Measurements from ENCODE around the gene KRTAP3-2. TPM values are rescaled to one million over a fixed set of nuclear protein-coding genes. Genes with fewer than 3 reads are reported as not detected.

KRTAP3-2 gene
- total RNA-seq, 2 donors from 2014 or later = not detected

DNA sequence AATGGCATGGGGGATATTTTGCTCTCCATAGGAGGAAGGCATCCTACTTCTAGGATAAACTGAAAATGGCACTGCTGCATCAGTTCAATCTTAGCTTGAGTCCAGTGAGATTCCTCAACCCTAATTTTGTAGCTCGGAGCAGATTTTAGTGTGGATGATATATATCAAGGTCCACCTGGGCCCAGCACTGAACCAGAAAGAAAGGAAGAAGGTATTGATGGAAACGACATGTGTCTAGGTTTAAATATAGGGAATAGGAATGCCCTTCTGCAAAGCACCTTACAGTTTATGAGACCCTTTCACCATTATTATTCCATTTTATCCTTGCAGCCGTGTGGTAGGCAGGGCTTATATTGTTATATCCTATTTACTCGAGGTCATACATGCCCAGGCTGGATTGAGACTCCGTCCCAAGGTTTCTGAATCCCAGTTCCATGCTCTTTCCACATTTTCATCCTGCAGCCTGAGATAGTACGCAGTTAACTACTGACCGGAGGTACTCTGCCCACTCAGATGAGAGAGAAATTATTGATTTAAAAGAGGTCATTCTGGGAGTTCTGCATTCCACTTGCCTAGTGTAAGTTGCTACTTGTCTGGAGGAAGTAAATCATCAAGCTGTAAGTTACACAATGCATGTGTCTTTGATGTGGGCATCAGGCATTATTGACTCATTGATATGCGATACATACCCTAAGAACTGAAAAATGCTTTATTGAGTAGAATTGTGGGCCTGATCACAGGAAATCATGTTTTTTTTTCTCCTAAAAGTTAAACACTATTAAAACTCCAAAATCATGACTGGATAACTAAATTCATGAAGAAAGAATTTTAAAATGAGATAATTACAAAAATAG, 43.1 kb downstream of the KRTAP3-2 start:
- no peaks in the 10 kb centered on the region for H3K4me1 ChIP-seq
- DNase-seq = no peak
- TF ChIP-seq, protein P1, sequence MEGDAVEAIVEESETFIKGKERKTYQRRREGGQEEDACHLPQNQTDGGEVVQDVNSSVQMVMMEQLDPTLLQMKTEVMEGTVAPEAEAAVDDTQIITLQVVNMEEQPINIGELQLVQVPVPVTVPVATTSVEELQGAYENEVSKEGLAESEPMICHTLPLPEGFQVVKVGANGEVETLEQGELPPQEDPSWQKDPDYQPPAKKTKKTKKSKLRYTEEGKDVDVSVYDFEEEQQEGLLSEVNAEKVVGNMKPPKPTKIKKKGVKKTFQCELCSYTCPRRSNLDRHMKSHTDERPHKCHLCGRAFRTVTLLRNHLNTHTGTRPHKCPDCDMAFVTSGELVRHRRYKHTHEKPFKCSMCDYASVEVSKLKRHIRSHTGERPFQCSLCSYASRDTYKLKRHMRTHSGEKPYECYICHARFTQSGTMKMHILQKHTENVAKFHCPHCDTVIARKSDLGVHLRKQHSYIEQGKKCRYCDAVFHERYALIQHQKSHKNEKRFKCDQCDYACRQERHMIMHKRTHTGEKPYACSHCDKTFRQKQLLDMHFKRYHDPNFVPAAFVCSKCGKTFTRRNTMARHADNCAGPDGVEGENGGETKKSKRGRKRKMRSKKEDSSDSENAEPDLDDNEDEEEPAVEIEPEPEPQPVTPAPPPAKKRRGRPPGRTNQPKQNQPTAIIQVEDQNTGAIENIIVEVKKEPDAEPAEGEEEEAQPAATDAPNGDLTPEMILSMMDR (IDR thresholded peaks at IDR 0.05) = no peak

DNA sequence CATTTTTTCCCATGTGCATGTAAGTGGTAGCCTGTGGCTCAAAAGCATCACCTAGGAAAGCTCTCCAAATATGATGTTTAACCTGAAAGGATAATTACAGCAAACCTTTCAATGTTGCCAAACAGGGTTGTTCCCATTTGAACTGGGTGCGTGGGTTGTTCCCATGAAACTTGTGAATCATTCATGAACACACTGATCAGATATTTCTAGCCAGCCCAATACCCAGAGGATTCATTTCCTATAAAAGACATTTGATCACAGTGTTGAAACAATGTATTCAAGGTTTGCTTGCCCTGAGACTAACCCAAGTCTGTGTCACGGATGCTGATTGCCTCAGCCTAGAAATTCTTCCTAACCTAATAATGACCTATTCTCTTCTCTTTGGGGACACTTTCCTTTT, 45.8 kb downstream of the KRTAP3-2 start:
- TF ChIP-seq, protein P1 (IDR thresholded peaks at IDR 0.05) = no peak
- Histone ChIP-seq H3K9me3 (no peaks in the 10 kb centered on the region), H3K9ac (ENCODE audit: low read depth in 2 of 2, low read length in 2 of 2) (no peak overlapping the region), H3K27ac (no peak overlapping the region), H3K36me3 (no peaks in the 10 kb centered on the region), H3K27me3 (no peaks in the 10 kb centered on the region), H3K4me3 (no peak overlapping the region), H3K4me1 (no peaks in the 10 kb centered on the region)
- no peak for DNase-seq
- intact Hi-C loops (cut with DNase I) = no loop called here

More for the DNA sequence above, 43.1 kb downstream of the KRTAP3-2 start:
- Histone ChIP-seq H3K27ac (no peak overlapping the region), H3K9me3 (no peaks in the 10 kb centered on the region), H3K27me3 (no peaks in the 10 kb centered on the region), H3K9ac (ENCODE audit: low read depth in 2 of 2, low read length in 2 of 2) (no peak overlapping the region), H3K4me3 (no peak overlapping the region), H3K36me3 (no peaks in the 10 kb centered on the region)
- intact Hi-C loops (cut with DNase I) = no loop called here

DNA sequence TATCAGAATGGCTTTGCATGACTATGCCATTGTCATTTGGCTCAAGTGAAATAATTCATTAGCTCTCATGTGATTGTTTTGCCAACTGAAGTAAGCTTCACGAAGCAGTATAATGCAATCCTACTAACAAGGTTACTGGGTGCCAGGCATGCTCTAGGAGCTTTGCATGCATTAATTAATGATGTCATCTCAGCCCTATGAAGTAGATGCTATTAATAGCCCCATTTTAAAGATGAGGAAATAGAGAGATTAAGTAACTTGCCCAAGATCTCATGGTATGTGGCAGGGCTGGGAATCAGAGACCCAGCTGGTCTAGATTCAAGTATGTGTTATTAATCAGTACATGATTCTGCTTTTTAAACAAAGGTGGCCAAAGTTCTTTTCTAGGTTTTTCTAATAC, 47.0 kb downstream of the KRTAP3-2 start:
- TF ChIP-seq, protein P1 (IDR thresholded peaks at IDR 0.05) = no peak
- Histone ChIP-seq H3K9me3 (no peaks in the 10 kb centered on the region), H3K27me3 (no peaks in the 10 kb centered on the region), H3K27ac (no peak overlapping the region), H3K4me3 (no peak overlapping the region), H3K4me1 (no peaks in the 10 kb centered on the region), H3K9ac (ENCODE audit: low read depth in 2 of 2, low read length in 2 of 2) (no peak overlapping the region), H3K36me3 (no peaks in the 10 kb centered on the region)
- intact Hi-C loops (cut with DNase I) = no loop called here
- no peak for DNase-seq

DNA sequence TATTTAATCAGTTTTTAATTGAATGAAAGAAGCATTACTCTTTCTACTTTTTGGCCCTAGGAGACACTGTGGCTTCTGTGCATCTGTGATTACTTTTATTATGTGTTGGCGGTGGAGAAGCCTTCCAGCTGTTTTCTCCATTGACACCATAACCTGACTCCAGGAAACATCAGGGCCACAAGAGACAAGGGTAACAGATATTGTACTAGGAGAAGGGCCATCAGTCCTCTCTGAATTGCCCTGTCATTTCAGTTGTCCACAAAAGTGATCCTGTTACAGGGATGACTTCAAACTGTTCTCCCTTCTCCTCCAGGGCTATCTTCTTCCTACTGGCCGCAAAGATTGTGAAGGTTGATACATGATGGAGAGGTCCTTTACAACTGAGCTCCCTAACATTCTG, 47.6 kb downstream of the KRTAP3-2 start:
- DNase-seq = no peak
- Histone ChIP-seq H3K27ac (no peak overlapping the region), H3K4me3 (no peak overlapping the region), H3K27me3 (no peaks in the 10 kb centered on the region), H3K9me3 (no peaks in the 10 kb centered on the region), H3K9ac (ENCODE audit: low read depth in 2 of 2, low read length in 2 of 2) (no peak overlapping the region), H3K36me3 (no peaks in the 10 kb centered on the region), H3K4me1 (no peaks in the 10 kb centered on the region)
- intact Hi-C loops (cut with DNase I) = no loop called here
- TF ChIP-seq, protein P1 (IDR thresholded peaks at IDR 0.05) = no peak

DNA sequence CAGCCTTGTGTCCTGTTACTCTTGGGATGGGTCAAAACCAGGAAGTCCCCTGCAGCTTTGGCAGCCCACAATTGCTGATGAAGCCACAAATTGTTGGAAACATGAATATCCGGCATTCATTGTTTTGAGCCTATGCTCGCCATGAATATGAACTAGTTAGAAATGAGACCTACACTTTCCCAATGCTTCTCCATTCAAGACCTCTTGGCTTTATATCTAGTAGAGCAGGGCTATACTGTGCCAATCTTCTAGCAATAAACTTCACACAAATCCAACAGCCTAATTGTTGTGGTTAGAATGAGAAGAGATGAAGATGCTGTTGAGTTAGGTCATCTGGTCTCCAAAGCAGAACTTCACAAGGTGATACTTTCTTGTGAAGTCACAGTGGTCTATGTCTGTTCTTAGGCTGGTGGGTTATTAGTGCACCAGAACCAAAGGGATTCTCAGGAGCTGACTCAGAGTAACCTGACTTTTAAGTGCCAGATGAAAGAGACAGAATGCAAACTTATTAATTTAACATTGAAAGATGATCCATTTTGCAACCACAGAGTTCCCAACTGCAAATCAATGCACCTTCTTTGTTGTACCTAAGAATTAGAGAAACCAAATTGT, 48.6 kb downstream of the KRTAP3-2 start:
- Histone ChIP-seq H3K9ac (ENCODE audit: low read depth in 2 of 2, low read length in 2 of 2) (no peak overlapping the region), H3K36me3 (no peaks in the 10 kb centered on the region), H3K4me1 (no peaks in the 10 kb centered on the region), H3K27ac (no peak overlapping the region), H3K4me3 (no peak overlapping the region), H3K27me3 (no peaks in the 10 kb centered on the region), H3K9me3 (no peaks in the 10 kb centered on the region)
- no peak for DNase-seq
- intact Hi-C loops (cut with DNase I) = no loop called here
- TF ChIP-seq, protein P1 (IDR thresholded peaks at IDR 0.05) = no peak
